GM18511 (cell line): ENCODE measurements around the gene EID2.

Experiments used
- ATAC-seq: cut with Tn5 transposase; IDR thresholded peaks from one replicate; pipeline ENCODE4 v1.9.1; 2021; ENCODE audit warnings: mild to moderate bottlenecking, moderate library complexity; ENCODE audit not compliant: unreplicated experiment

The EID2 gene, protein sequence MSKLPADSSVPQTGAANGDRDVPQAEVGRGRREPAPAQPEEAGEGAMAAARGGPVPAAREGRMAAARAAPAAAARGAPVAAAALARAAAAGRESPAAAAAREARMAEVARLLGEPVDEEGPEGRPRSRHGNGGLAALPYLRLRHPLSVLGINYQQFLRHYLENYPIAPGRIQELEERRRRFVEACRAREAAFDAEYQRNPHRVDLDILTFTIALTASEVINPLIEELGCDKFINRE

DNA sequence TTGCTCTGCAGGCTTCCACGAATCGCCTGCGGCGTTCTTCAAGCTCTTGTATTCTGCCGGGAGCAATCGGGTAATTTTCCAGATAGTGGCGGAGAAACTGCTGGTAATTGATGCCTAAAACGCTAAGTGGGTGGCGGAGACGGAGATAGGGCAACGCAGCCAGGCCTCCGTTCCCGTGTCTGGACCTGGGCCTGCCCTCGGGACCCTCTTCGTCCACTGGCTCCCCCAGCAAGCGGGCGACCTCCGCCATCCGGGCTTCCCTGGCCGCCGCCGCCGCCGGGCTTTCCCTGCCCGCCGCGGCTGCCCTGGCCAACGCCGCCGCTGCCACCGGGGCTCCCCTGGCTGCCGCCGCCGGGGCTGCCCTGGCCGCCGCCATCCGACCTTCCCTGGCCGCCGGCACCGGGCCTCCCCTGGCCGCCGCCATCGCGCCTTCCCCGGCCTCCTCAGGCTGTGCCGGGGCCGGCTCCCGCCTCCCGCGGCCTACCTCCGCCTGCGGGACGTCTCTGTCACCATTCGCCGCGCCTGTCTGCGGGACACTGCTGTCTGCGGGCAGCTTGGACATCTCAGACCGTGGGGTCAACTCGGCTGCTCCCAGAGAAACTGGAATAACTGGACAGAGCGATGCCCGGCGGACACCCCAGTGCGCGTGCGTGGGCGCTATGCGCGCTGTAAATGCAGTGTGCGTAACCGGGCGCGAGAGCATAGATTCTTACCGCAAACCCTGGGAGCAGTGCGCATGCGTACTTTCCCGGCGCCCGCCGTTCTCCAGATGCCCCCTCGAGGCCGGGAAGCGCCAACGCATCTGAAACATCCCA, at the start of gene EID2:
TSS of gene EID2 (minus strand) at position 644 of the 815 bp plus-strand sequence. CDS start at position 562, 82 bp downstream.
- ATAC-seq: peak; percentile 91

DNA sequence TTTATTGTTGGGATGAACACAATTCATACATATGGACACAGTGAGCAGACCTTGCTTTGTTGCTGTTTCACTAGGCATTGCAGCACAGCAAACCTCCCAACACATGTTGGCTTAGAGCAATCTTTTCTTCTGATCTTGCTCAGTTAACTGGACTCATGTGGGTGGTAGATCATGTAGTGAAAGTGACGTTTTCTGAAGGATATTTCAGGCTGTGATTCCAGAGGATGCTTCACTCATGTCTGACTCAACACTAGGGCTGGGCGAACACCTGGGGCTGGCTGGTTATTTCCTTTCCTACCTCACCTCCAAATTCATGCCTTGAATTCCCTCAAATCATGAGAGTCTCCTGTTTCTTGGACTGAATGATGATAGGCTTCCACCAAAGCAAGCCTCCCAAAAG, 48.1 kb upstream of the EID2 start:
- ATAC-seq: no peak

GRCh38 chr19:39587496-39587895, 47.5 kb upstream of the EID2 start:
- no peak for ATAC-seq

DNA sequence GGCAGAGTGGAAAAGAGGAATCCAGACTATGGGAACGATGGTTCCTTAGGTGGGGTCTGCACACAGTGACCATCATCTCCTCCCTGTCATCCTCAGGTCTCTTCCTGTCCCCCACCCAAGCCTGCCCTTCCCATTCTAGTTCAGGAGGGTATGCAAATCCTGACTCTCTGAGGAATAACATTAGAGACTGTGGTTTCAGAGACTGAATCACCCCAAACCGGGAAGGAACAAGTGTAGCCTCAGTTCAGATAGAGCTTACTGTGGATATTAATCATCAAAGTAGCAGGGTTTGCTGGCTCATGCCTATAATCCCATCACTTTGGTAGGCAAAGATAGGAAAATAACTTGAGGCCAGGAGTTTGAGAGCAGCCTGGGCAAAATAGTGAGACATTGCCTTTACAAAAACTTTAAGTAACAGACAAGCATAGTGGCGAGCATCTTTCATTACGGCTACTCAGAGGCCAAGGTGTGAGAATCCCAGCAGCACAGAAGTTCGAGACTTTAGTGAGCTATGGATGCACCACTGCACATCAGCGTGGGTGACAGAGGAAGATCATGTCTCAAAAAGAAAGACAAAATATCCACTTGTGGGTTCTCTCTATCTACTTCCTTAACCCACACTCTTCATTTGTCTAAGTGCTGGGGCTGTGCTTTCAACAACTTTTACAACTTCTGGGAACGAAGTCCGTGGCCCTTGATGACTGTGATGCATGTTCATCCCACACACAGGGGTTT, 43.1 kb upstream of the EID2 start:
- ATAC-seq: no peak

- ATAC-seq: no peak
Observed at GRCh38 chr19:39582442-39582841, 42.5 kb upstream of the EID2 start.

DNA sequence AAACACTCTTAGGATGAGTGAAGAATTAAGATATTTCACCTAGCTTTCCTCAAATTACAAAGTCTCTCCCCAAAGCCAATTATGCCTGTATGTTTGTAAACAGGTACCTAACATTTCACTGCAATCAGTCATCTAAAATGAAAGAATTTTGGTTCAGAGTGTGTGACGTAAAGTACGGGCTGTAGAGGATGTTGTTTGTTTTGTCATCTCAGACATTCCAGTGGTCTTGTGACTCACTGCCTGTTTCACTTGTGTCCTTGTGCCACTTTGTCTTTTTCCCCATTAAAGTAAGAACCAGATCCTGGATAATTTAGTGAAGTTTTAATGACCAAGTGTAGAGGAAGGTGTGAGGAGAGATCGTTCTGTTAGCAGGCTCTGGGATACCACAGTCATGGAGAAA, 28.6 kb upstream of the EID2 start:
- ATAC-seq: no peak

DNA sequence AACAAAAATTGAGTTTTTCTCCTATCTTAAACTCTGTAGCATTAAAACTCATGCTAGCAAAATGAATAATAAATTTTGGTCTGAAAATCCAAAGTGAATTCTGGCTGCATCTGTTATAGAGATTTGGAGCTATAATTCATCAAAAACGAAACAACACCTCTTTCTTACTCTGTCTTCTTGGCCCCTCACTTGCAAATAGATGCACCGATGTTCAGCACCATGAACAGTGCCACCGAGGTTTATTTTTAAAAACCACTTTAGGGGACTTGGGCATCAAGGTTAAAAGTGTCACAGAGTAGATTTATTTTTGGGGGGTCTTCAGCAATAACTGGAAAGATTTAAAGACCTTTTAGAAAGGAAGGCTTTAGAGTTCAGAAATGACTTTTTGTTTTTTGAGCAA, 26.1 kb upstream of the EID2 start:
- no peak for ATAC-seq

GRCh38 chr19:39563408-39563807, 23.4 kb upstream of the EID2 start:
- ATAC-seq: no peak

DNA sequence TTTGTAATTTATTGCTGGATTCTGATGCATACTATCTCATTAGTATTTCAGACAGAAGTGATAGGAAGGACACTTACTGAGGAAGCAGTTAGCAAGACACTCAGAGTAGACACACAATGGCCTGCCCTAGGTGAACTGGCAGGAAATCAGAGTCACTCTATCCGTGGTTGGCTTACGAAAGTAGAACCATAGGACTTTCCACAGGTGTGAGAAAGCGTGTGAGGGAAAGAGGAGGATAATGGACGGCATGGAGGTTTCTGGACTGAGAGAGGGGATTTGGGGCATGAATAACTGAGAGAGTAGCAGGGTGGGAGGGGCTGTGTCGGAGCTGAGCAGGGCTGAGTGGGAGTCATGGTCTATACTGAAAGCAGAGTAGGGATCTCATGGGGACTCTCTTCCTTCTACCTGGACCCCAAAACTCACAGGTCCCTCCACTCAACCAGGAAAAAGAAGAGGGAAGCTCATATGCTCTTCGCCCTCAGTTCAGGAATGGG, 18.7 kb upstream of the EID2 start:
- ATAC-seq: no peak

- ATAC-seq: peak; percentile 57
Observed at GRCh38 chr19:39557811-39558623, 18.1 kb upstream of the EID2 start.

DNA sequence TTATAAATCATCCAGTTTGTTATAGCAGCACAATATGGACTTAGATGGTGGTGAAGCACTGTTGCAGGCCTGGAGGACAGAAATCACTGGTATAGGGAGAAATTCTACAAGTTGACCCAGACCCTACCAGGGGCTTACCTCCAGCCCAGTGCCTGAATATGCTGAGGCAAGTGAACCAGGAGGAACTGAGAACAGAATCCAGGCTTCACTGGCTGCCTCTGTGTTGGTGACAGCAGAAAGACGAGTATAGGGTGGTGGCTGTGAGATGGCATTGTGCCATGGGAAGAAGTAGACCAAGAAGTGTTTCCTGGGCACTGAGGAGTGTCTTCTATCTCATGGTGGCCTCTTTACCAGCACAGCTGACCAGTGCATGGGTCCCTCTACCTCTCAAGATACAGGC, 15.9 kb upstream of the EID2 start:
- no peak for ATAC-seq

DNA sequence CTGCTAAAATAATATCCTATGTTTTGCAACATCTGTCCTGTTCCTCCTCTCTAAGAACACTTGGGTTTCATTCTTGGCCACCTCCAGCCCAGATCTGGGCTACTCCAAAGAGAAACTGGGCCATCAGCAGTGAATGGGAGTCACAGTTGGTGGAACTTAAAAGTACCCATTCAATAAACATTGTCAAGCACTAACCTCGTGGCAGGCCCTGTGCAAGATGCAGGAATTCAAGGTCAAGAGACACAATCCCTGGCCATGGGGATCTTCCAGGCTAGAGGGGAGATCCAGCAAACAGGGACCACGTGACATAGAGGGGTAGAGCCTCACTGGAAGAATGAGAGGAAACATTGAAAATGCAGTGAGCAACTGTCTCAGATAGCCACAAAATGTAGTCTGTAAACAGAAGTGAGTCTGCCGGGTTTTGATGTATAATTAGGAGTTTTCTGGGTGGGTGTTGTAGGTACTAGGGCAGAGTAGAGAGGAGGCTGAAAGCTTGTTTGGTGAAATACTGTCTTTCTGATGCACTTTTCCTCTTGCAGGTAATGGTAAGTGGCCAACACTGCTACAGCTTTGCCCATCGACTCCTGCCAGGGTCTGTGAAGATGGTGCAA, 14.8 kb upstream of the EID2 start:
- no peak for ATAC-seq

- no peak for ATAC-seq
Observed at GRCh38 chr19:39553082-39553652, 13.2 kb upstream of the EID2 start.

DNA sequence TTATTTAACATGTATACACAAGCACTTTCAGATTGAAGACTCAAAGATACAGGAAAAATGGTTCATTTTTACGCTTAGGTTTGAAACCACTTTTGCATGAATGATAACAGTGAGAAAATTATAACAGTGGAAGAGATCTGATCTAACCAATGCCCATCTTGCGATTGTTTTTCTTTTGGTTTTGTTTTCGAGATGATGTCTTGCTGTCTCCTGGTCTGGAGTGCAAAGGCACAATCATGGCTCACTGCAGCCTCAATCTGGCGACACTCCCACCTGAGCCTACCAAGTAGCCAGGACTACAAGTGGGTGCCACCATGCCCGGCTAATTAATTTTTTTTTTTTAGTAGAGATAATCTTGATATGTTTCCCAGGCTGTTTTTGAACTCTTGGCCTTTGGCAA, 10.2 kb upstream of the EID2 start:
- ATAC-seq: no peak

DNA sequence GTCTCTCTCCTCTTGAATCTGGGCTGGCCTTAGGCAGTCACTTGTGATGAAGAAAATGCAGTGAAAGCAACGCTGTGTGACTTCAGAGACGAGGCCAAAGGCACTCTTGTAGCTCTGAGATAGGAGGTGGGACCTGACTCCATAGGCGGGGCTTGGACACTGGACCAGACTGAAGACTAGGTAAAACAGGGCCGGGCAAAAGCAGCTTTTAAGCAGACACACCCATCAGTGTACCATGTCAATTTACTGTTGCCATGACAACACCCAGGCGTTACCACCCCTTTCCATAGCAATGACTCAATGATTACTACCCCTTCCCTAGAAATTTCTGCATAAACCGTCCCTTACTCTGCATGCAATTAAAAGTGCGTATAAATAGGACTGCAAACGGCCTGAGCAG, 6.6 kb upstream of the EID2 start:
- no peak for ATAC-seq

GRCh38 chr19:39544911-39545310, 5.0 kb upstream of the EID2 start:
- ATAC-seq: no peak

DNA sequence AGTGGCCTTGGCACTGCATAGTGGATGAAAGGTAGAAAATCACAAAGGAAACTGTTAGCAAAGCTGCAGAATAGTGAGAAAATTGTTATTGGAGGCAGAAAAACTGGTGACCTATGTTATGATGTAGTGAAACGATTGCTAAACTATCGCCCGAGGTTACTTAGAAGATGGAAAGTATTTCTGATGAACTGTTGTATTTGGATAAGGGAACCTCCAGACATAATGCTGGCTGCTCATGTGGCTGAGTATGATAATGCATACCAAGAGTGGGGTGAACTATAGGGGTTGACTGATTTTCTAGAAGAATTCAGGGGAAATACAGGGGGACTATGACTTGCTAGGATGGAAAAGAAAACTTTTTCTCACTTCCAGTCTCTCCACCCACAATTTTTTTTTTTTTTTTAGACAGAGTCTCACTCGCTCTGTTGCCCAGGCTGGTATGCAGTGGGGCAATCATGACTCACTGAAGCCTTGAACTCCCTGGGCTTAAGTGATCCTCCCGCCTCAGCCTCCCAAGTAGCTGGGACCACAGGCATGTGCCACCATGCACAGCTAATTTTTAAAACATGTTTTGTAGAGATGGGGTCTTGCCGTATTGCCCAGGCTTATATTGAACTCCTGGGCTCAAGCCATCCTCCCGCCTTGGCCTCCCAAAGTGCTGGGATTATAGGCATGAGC, 4.4 kb upstream of the EID2 start:
- no peak for ATAC-seq

DNA sequence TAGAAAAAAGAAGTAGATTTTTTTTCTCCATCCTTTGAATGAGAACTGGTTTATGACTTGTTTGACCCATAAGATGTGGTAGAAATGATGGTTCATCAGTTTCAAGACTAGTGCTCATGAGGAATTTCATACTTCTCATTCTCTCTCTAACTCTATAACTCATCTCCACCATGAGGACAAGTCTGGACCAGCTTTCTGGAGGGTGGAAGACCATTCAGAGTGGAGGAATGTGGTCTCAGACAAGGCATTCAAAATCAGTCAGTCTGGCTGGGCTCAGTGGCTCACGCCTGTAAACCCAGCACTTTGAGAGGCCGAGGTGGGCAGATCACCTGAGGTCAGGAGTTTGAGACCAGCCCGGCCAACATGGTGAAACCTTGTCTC, 3.5 kb upstream of the EID2 start:
- no peak for ATAC-seq

DNA sequence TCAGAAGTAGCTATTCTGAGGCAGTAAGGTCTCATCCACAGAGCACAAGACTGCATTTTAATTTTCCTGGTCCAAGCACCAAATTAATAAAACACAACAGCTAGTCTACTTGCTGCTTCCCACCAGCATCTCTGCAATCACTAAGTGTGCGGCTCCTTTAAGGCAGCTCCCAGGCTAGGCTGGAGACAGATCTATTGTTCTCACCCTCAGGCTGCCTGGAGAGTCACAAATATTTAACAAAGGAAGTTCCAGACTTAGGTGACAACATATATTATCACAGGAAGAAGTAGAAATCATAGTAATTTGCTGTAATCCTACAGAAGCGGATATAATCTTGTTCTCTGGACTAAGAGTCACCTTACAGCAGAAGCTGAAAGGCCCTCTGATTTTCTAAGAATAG, 2.2 kb upstream of the EID2 start:
- ATAC-seq: no peak

GRCh38 chr19:39540333-39540673, 342 bp upstream of the EID2 start:
- ATAC-seq: no peak
